ENCODE measurements around the gene COL27A1.

- TF ChIP-seq CTCF (IDR thresholded peaks at IDR 0.05) (no peak), POLR2A (IDR thresholded peaks at IDR 0.05) (no peak), POLR2AphosphoS5 (IDR thresholded peaks at IDR 0.05) (no peak), EP300 (IDR thresholded peaks at IDR 0.05; ENCODE audit: low read depth) (no peak)
These were observed 113.7 kb downstream of the COL27A1 start for GRCh38 chr9:114269023-114269422.

All from transverse colon (tissue), 4 donors.